ENCODE data around the gene MALT1. TPM values are rescaled to one million over a fixed set of nuclear protein-coding genes. Genes with fewer than 3 reads are reported as not detected.

The MALT1 gene
- total RNA-seq, 2 experiments from 2014 or later = 57.8 to 67.5 TPM

- Mint-ChIP-seq H3K36me3 (ENCODE audit: low read depth) (no peaks in the 10 kb centered on the region), H3K4me3 (no peak overlapping the region), H3K27ac (no peak overlapping the region), H3K4me1 (ENCODE audit: low read depth) (no peaks in the 10 kb centered on the region), H3K9me3 (no peaks in the 10 kb centered on the region), H3K27me3 (peaks cover 10% of the 10 kb centered on the region)
- no peak for TF ChIP-seq CTCF (IDR thresholded peaks at IDR 0.05)
- ChIA-PET POLR2A (no interaction called here), CTCF (interaction anchor here (1.3 to 6.6 kb wide), 6 partner anchors 10 to 304 kb away, joined by 3 to 53 read pairs (median 6); no protein-coding TSS in a partner anchor)
- ATAC-seq = no peak
- no peak for DNase-seq
- intact Hi-C loops (cut with micrococcal nuclease) = loop anchor here (5.0 kb wide), 1 partner anchor 292 kb away; no protein-coding TSS in a partner anchor
Measured at GRCh38 chr18:58780045-58780444, 108.8 kb downstream of the MALT1 start.

GRCh38 chr18:58781627-58782194 is 110.4 kb downstream of the MALT1 start:
- H3K4me3 Mint-ChIP-seq = no peak overlapping the region
- no peak overlapping the region for H3K27ac Mint-ChIP-seq
- POLR2A ChIA-PET = no interaction called here
- CTCF ChIA-PET = interaction anchor here (0.8 to 6.6 kb wide), 12 partner anchors 12 to 300 kb away, joined by 3 to 53 read pairs (median 4); no protein-coding TSS in a partner anchor
- H3K36me3 Mint-ChIP-seq (ENCODE audit: low read depth) = no peaks in the 10 kb centered on the region
- DNase-seq = peak; percentile 81
- no peaks in the 10 kb centered on the region for H3K4me1 Mint-ChIP-seq (ENCODE audit: low read depth)
- peak; percentile 90 for ATAC-seq
- H3K27me3 Mint-ChIP-seq = peaks cover 11% of the 10 kb centered on the region
- TF ChIP-seq CTCF (IDR thresholded peaks at IDR 0.05) = peak; percentile 82
- H3K9me3 Mint-ChIP-seq = no peaks in the 10 kb centered on the region
- intact Hi-C loops (cut with micrococcal nuclease) = loop anchor here (1.0 to 5.0 kb wide), 2 partner anchors 276 to 291 kb away; no protein-coding TSS in a partner anchor

GRCh38 chr18:58784601-58785137 is 113.4 kb downstream of the MALT1 start:
- no peak for DNase-seq
- peaks cover 9% of the 10 kb centered on the region for H3K27me3 Mint-ChIP-seq
- ChIA-PET CTCF (interaction anchor here (6.6 kb wide), 1 partner anchor 15 kb away, joined by 53 read pairs; no protein-coding TSS in a partner anchor), POLR2A (no interaction called here)
- H3K4me3 Mint-ChIP-seq = no peak overlapping the region
- no peak for TF ChIP-seq CTCF (IDR thresholded peaks at IDR 0.05)
- H3K27ac Mint-ChIP-seq = no peak overlapping the region
- no peaks in the 10 kb centered on the region for H3K36me3 Mint-ChIP-seq (ENCODE audit: low read depth)
- ATAC-seq = no peak
- no peaks in the 10 kb centered on the region for H3K4me1 Mint-ChIP-seq (ENCODE audit: low read depth)
- H3K9me3 Mint-ChIP-seq = no peaks in the 10 kb centered on the region
- intact Hi-C loops (cut with micrococcal nuclease) = loop anchor here (5.0 kb wide), 1 partner anchor 288 kb away; no protein-coding TSS in a partner anchor

GRCh38 chr18:58785171-58785805 is 114.0 kb downstream of the MALT1 start:
- H3K4me1 Mint-ChIP-seq (ENCODE audit: low read depth) = no peaks in the 10 kb centered on the region
- ATAC-seq = no peak
- no peak for TF ChIP-seq CTCF (IDR thresholded peaks at IDR 0.05)
- DNase-seq = no peak
- peaks cover 9% of the 10 kb centered on the region for H3K27me3 Mint-ChIP-seq
- ChIA-PET POLR2A (no interaction called here), CTCF (interaction anchor here (1.3 kb wide), 1 partner anchor 285 kb away, joined by 4 read pairs; no protein-coding TSS in a partner anchor)
- no peak overlapping the region for H3K27ac Mint-ChIP-seq
- intact Hi-C loops (cut with micrococcal nuclease) = no loop called here
- H3K36me3 Mint-ChIP-seq (ENCODE audit: low read depth) = no peaks in the 10 kb centered on the region
- H3K4me3 Mint-ChIP-seq = no peak overlapping the region
- H3K9me3 Mint-ChIP-seq = no peaks in the 10 kb centered on the region

GRCh38 chr18:58785870-58786269 is 114.6 kb downstream of the MALT1 start:
- no peak overlapping the region for H3K4me3 Mint-ChIP-seq
- CTCF ChIA-PET = interaction anchor here (1.2 to 1.3 kb wide), 2 partner anchors 22 to 285 kb away, joined by 4 to 5 read pairs; no protein-coding TSS in a partner anchor

More at GRCh38 chr18:58785870-58786269, 114.6 kb downstream of the MALT1 start:
- Mint-ChIP-seq H3K4me1 (ENCODE audit: low read depth) (no peaks in the 10 kb centered on the region), H3K27me3 (peaks cover 9% of the 10 kb centered on the region), H3K36me3 (ENCODE audit: low read depth) (no peaks in the 10 kb centered on the region), H3K27ac (no peak overlapping the region), H3K9me3 (no peaks in the 10 kb centered on the region)
- DNase-seq (no peak), ATAC-seq (no peak)
- no peak for TF ChIP-seq CTCF (IDR thresholded peaks at IDR 0.05)
- intact Hi-C loops (cut with micrococcal nuclease) = no loop called here
- POLR2A ChIA-PET = no interaction called here

All from activated CD8-positive, alpha-beta T cell treated with anti-CD3 and anti-CD28 coated beads for 36 hours (primary cell).